H1 (cell line): ENCODE measurements around the gene TBX21. TPM values are rescaled to one million over a fixed set of nuclear protein-coding genes. Genes with fewer than 3 reads are reported as not detected.

Experiments used
- CEBPB ChIP-seq: IDR thresholded peaks from 2 replicates; pipeline ENCODE4 v1.6.1; 2012; ENCODE audit warnings: low read depth, low read length
- EGR1 ChIP-seq: IDR thresholded peaks from 2 replicates; pipeline ENCODE4 v1.6.1; 2011; ENCODE audit warnings: low read depth, low read length, borderline replicate concordance
- HDAC2 ChIP-seq, 2 experiments: fragments of 300-600 bp in 1 of 2; sonication (generic) in 1 of 2; IDR thresholded peaks; 2 replicates each; pipeline ENCODE4 v1.6.1; 2011 to 2012; ENCODE audit warnings: low read depth in 2 of 2, low read length in 2 of 2, mild to moderate bottlenecking in 2 of 2, moderate library complexity in 2 of 2, borderline replicate concordance in 1 of 2, inconsistent platforms in 1 of 2
- KDM1A ChIP-seq: fragments of 200-600, 300-600 bp; sonication (generic); IDR thresholded peaks from 2 replicates; pipeline ENCODE4 v1.7.1; 2016; ENCODE audit warnings: mild to moderate bottlenecking, low read length, borderline replicate concordance
- NRF1 ChIP-seq: IDR thresholded peaks from 2 replicates; pipeline ENCODE4 v1.6.1; 2011; ENCODE audit warnings: mild to moderate bottlenecking, low read depth, low read length, improper control_type of control experiment
- POU5F1 ChIP-seq: IDR thresholded peaks from 2 replicates; pipeline ENCODE4 v1.6.1; 2011; ENCODE audit warnings: low read depth, mild to moderate bottlenecking, low read length, moderate library complexity
- RNF2 ChIP-seq: fragments of 200-900, 300-1000 bp; sonication (generic); IDR thresholded peaks from 2 replicates; pipeline ENCODE4 v1.7.1; 2016; ENCODE audit warnings: borderline replicate concordance, low read depth, mild to moderate bottlenecking, antibody characterized with exemption, low read length; ENCODE audit not compliant: poor library complexity, severe bottlenecking; ENCODE audit errors: missing control alignments
- SIN3A ChIP-seq, 2 experiments: IDR thresholded peaks in 1 of 2; conservative IDR thresholded peaks in 1 of 2; 2 replicates each; pipeline ENCODE4 v1.6.1; 2011 to 2012; ENCODE audit warnings: low read length in 2 of 2, improper control_type of control experiment in 1 of 2, low read depth in 1 of 2, mild to moderate bottlenecking in 1 of 2
- SUZ12 ChIP-seq: fragments of 200-600 bp; sonication (generic); IDR thresholded peaks from 2 replicates; pipeline ENCODE4 v1.6.1; 2012; ENCODE audit warnings: mild to moderate bottlenecking, inconsistent platforms, low read length, moderate library complexity, mixed read lengths
- TBP ChIP-seq: IDR thresholded peaks from 2 replicates; pipeline ENCODE4 v1.6.1; 2011; ENCODE audit warnings: low read depth, low read length, improper control_type of control experiment
- ZNF274 ChIP-seq: IDR thresholded peaks from 2 replicates; pipeline ENCODE4 v1.7.0; 2012; ENCODE audit warnings: low read length, borderline replicate concordance; ENCODE audit errors: extremely low read depth
- polyA plus RNA-seq, 7 experiments: library from polyadenylated mRNA; depleted of rRNA in 3 of 7; stranded (reverse) in 5 of 7; unstranded in 2 of 7; fragments of >200 nt in 5 of 7; fragments of 200-250 nt in 2 of 7; gene quantifications; 1 replicate in 5 of 7; 2 replicates in 1 of 7; 4 replicates in 1 of 7; pipeline versions ENCODE4 v1.2.1 to v1.2.3, GENCODE V29; 2011 to 2013; ENCODE audit warnings: missing spikeins in 2 of 7, mixed read lengths in 2 of 7
- total RNA-seq: library from RNA; stranded (reverse); fragmentation: NEBNext Ultra II Directional; extraction: Animal tissue kit (Norgen Biotek cat#: 25700); gene quantifications from 2 replicates; pipeline ENCODE4 v1.2.1, GENCODE V29; 2021

Gene TBX21
- total and polyA plus RNA-seq, 2 of the 8 experiments (the other 6 are each of a cell fraction or from before 2014, with no cell fraction given), result not detected

GRCh38 chr17:47789611-47790561 is 56.9 kb downstream of the TBX21 start (continued):
- TF ChIP-seq POU5F1 (no peak), TBP (peak; percentile 61), NRF1 (no peak), SUZ12 (peak; percentile 60; the same call in 1 of the 2 replicates), RNF2 (peak; percentile 37), HDAC2 (IDR thresholded peaks at IDR 0.05; ENCODE audit: borderline replicate concordance in 1 of 2, low read depth in 2 of 2, low read length in 2 of 2) (no peak), SIN3A (conservative IDR thresholded peaks at IDR 0.05 in 1 of 2, IDR thresholded peaks at IDR 0.05 in 1 of 2; ENCODE audit: low read depth in 1 of 2, low read length in 2 of 2) (0 out of 4 replicates have a peak, but pooled peaks have one; percentile 14 to 31), EGR1 (no peak), ZNF274 (no peak), CEBPB (0 out of 2 replicates have a peak, but pooled peaks have one; percentile 4), KDM1A (no peak)
